Activated T-cell treated with anti-CD3 and anti-CD28 coated beads, Interleukin-2, amount 50 U/mL, for 4 hours (primary cell): ENCODE measurements around the gene ANO4. TPM values are rescaled to one million over a fixed set of nuclear protein-coding genes. Genes with fewer than 3 reads are reported as not detected.

Source experiments
- ATAC-seq, 2 donors: fragments of 200-7000 bp; cut with Tn5 transposase; one replicate each; pipeline ENCODE4 v1.10.0; 2021
- DNase-seq: peaks from one replicate; pipeline ENCODE4 v3.0.0-alpha.2; 2020
- H3K27me3 Mint-ChIP-seq: one replicate; pipeline ENCODE4 v1.8.0; 2021; ENCODE audit warnings: low read depth, mixed read lengths
- H3K36me3 Mint-ChIP-seq: one replicate; pipeline ENCODE4 v1.8.0; 2022; ENCODE audit warnings: mixed read lengths; ENCODE audit not compliant: insufficient read depth
- H3K4me1 Mint-ChIP-seq: one replicate; pipeline ENCODE4 v1.8.0; 2021; ENCODE audit warnings: low read depth, mixed read lengths
- H3K4me3 Mint-ChIP-seq: one replicate; pipeline ENCODE4 v1.8.0; 2021; ENCODE audit warnings: mild to moderate bottlenecking, moderate library complexity, mixed read lengths
- H3K9me3 Mint-ChIP-seq: one replicate; pipeline ENCODE4 v1.8.0; 2021; ENCODE audit warnings: mixed read lengths
- total RNA-seq, 3 donors: library from RNA; stranded (reverse); gene quantifications; one replicate each; pipeline ENCODE4 v1.2.1, GENCODE V29; 2021

The ANO4 gene
- total RNA-seq, 3 donors from 2014 or later: not detected

DNA sequence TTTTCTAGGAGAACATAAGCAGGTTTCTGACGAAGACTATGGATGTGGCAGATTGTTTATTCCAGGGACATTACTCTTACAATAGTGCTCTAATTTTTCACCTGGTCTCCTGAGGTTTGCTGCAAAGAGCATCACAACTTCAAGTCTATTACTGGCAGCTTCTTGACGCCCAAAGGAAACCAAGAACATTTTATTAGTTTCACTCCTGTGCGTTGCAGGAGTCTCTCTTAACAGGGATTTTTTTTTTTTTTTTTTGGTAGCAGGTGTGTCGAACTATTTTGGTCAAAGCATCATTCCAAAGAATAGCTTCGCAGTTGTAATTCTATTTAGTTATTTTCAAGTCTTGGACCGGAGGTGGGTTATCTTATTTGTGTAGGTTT is 1.2 kb downstream of the ANO4 start:
- Mint-ChIP-seq H3K4me1 (no peaks in the 10 kb centered on the region), H3K36me3 (no peaks in the 10 kb centered on the region), H3K4me3 (no peak overlapping the region), H3K9me3 (no peaks in the 10 kb centered on the region), H3K27me3 (peaks cover 9% of the 10 kb centered on the region)
- DNase-seq (no peak), ATAC-seq (no peak)

- H3K9me3 Mint-ChIP-seq: no peaks in the 10 kb centered on the region
- no peaks in the 10 kb centered on the region for H3K4me1 Mint-ChIP-seq
- DNase-seq (no peak), ATAC-seq (no peak)
- H3K36me3 Mint-ChIP-seq: no peaks in the 10 kb centered on the region
- no peak overlapping the region for H3K4me3 Mint-ChIP-seq
- H3K27me3 Mint-ChIP-seq: peaks cover 9% of the 10 kb centered on the region
These were observed 2.0 kb downstream of the ANO4 start for GRCh38 chr12:100796621-100797020.

GRCh38 chr12:100797246-100797645 is 2.7 kb downstream of the ANO4 start:
- Mint-ChIP-seq H3K27me3 (peaks cover 9% of the 10 kb centered on the region), H3K36me3 (no peaks in the 10 kb centered on the region), H3K4me3 (no peak overlapping the region), H3K9me3 (no peaks in the 10 kb centered on the region), H3K4me1 (no peaks in the 10 kb centered on the region)
- ATAC-seq (no peak), DNase-seq (no peak)

- peaks cover 9% of the 10 kb centered on the region for H3K27me3 Mint-ChIP-seq
- H3K4me3 Mint-ChIP-seq: no peak overlapping the region
- DNase-seq (no peak), ATAC-seq (no peak)
- H3K9me3 Mint-ChIP-seq: no peaks in the 10 kb centered on the region
- no peaks in the 10 kb centered on the region for H3K36me3 Mint-ChIP-seq
- H3K4me1 Mint-ChIP-seq: no peaks in the 10 kb centered on the region
These were observed 3.2 kb downstream of the ANO4 start for GRCh38 chr12:100797786-100798185.

DNA sequence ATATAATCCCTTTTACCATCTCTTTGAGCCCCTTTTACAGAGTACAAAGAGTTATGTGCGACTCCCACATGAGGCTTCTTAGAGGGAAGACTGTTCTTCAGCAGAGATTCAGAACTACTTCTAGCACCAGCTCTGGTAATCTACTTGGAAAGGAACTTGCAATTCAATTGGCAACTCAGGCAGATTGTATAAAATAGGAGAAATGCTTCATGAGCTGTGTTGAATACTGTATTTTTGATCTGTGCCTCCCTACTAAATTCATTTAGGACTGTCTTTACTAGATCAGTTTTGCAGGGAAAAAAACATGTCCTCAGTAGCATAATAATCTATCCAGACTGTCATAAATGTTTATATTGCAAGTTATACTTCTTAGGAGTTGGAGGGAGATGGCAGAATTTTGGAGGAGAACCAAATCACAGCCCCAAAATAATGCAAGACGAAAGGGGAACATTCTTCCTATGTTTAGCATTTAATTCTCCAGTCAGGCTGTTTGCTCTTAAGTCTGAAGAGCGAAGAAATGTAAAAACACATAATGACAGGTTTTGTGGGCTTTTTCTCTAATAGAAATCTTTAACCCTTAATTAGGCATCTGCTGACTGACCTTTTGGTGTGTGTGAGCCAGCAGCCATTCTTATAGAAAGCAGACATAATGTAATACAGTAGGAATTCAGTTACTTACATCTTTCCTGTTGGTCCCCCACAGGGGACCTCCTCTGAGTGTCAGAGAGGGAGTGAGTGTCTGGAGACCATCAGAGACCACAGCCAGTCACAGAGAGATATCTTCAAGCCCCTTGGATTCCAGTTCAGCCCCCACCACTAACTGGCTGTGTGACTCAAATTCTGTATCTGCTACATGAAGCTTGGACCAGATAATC is 3.9 kb downstream of the ANO4 start:
- Mint-ChIP-seq H3K36me3 (no peaks in the 10 kb centered on the region), H3K27me3 (peaks cover 9% of the 10 kb centered on the region), H3K4me1 (no peaks in the 10 kb centered on the region), H3K9me3 (no peaks in the 10 kb centered on the region), H3K4me3 (no peak overlapping the region)
- no peak for ATAC-seq
- DNase-seq: no peak

DNA sequence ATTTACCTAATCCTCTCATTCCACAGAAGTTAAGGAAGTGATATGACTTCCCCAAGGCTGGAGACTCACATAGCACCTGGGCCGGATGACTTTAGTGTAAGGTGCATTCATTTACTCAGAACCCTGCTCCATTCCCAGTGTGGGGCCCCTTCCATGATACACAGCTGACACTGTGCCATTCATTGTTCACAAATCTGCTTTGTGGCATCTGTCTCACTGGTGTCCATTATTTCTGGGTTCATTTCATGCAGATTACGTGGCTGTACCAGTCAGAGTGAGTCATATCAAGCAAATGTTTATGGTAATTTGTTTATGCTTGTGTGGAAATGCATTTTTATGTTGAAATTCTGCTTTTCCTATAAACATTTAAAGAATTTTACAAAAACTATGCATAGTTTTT is 5.2 kb downstream of the ANO4 start:
- ATAC-seq (no peak), DNase-seq (no peak)
- peaks cover 9% of the 10 kb centered on the region for H3K27me3 Mint-ChIP-seq
- no peaks in the 10 kb centered on the region for H3K36me3 Mint-ChIP-seq
- H3K4me1 Mint-ChIP-seq: no peaks in the 10 kb centered on the region
- H3K9me3 Mint-ChIP-seq: no peaks in the 10 kb centered on the region
- no peak overlapping the region for H3K4me3 Mint-ChIP-seq

DNA sequence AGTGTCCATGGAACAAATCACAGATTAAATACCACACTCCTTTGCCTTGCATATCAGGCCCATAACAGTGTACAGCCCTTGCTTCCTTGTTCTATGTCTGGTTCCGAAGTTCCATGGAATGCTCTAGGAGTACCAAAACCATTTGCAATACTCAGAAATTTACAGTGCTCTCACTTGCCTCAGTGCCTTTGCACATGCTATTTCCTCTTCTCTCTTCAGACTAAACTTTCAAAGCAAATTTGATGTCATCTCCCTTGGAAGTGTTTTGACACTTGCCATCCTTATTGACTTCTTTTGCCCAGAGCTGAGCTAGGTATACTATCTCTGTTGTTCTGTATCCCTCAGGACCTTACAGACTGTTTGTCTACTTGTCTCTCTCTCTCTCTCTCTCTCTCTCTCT is 6.1 kb downstream of the ANO4 start:
- DNase-seq (no peak), ATAC-seq (no peak)
- Mint-ChIP-seq H3K4me3 (no peak overlapping the region), H3K4me1 (no peaks in the 10 kb centered on the region), H3K36me3 (no peaks in the 10 kb centered on the region), H3K27me3 (peaks cover under 1% of the 10 kb centered on the region), H3K9me3 (peaks cover 3% of the 10 kb centered on the region)

- ATAC-seq (no peak), DNase-seq (no peak)
- Mint-ChIP-seq H3K9me3 (peaks cover 4% of the 10 kb centered on the region), H3K4me1 (no peaks in the 10 kb centered on the region), H3K27me3 (no peaks in the 10 kb centered on the region), H3K4me3 (no peak overlapping the region), H3K36me3 (no peaks in the 10 kb centered on the region)
These were observed 6.7 kb downstream of the ANO4 start for GRCh38 chr12:100801320-100801719.

DNA sequence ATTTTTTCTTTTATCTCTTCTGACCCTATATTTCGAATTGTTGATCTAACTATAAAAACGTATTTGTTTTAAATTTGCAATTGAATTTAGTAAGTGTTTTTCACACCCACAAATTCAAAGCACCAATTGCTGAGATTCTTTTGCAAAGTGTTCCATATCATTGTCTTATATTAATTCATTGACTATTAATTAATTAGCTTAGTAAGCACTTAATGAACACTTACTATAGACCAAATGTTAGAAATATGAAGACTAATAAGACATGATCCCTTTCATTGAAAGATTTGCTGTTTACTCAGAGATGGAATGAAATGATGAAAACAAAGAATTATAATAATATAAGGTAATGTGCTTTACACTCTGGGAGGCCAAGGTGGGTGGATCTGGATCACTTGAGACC is 14.2 kb downstream of the ANO4 start:
- no peaks in the 10 kb centered on the region for H3K27me3 Mint-ChIP-seq
- H3K4me1 Mint-ChIP-seq: no peaks in the 10 kb centered on the region
- DNase-seq: no peak
- H3K9me3 Mint-ChIP-seq: peaks cover 8% of the 10 kb centered on the region
- H3K36me3 Mint-ChIP-seq: no peaks in the 10 kb centered on the region
- ATAC-seq: no peak
- H3K4me3 Mint-ChIP-seq: no peak overlapping the region

GRCh38 chr12:100820314-100820713 is 25.7 kb downstream of the ANO4 start:
- peaks cover 7% of the 10 kb centered on the region for H3K9me3 Mint-ChIP-seq
- H3K4me1 Mint-ChIP-seq: no peaks in the 10 kb centered on the region
- no peak overlapping the region for H3K4me3 Mint-ChIP-seq
- no peaks in the 10 kb centered on the region for H3K36me3 Mint-ChIP-seq
- DNase-seq (no peak), ATAC-seq (no peak)
- no peaks in the 10 kb centered on the region for H3K27me3 Mint-ChIP-seq

- ATAC-seq (no peak), DNase-seq (no peak)
- H3K4me1 Mint-ChIP-seq: no peaks in the 10 kb centered on the region
- H3K36me3 Mint-ChIP-seq: no peaks in the 10 kb centered on the region
- no peaks in the 10 kb centered on the region for H3K27me3 Mint-ChIP-seq
- no peak overlapping the region for H3K4me3 Mint-ChIP-seq
- peaks cover 12% of the 10 kb centered on the region for H3K9me3 Mint-ChIP-seq
These were observed 29.4 kb downstream of the ANO4 start for GRCh38 chr12:100823963-100824362.

DNA sequence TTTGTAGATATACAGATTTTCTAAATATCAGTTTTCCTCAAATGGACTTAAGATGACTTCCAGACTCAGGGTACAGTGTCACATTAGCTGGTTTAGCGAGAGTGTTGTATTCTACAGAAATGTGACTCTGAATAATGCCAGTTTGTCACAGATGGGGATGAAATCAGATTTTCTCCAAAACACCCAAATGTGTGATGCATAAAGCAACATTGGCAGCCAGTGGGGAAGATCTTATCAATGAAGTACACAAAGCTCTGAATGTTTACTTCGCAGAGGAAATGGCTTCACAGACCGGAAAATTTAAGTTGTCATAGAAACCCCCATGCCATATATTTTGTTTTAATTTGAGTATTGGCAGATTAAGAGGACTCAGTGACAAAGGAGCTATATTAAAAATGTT is 29.9 kb downstream of the ANO4 start:
- ATAC-seq (no peak), DNase-seq (no peak)
- H3K36me3 Mint-ChIP-seq: no peaks in the 10 kb centered on the region
- H3K4me3 Mint-ChIP-seq: no peak overlapping the region
- H3K27me3 Mint-ChIP-seq: no peaks in the 10 kb centered on the region
- no peaks in the 10 kb centered on the region for H3K4me1 Mint-ChIP-seq
- peaks cover 12% of the 10 kb centered on the region for H3K9me3 Mint-ChIP-seq

DNA sequence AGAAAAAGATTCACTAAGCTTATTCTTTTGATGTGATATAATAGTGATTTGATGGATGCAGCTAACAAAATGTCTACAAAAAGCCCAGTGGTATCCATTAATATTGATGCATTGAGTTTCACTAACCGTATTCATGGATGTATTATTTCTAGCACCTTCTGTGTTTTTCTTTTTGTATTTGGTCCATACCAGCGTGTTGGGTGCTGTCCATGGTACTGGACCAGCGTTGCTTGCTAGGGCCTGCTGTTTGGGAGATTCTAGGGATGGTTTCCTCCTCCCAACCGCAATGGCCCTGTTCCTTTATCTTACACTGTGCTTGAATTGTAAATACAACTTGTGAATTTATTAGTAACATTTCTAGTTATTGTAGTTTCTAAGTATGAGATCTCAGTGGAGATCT is 31.7 kb downstream of the ANO4 start:
- no peaks in the 10 kb centered on the region for H3K4me1 Mint-ChIP-seq
- no peak overlapping the region for H3K4me3 Mint-ChIP-seq
- H3K36me3 Mint-ChIP-seq: no peaks in the 10 kb centered on the region
- ATAC-seq (no peak), DNase-seq (no peak)
- H3K27me3 Mint-ChIP-seq: no peaks in the 10 kb centered on the region
- peaks cover 9% of the 10 kb centered on the region for H3K9me3 Mint-ChIP-seq

DNA sequence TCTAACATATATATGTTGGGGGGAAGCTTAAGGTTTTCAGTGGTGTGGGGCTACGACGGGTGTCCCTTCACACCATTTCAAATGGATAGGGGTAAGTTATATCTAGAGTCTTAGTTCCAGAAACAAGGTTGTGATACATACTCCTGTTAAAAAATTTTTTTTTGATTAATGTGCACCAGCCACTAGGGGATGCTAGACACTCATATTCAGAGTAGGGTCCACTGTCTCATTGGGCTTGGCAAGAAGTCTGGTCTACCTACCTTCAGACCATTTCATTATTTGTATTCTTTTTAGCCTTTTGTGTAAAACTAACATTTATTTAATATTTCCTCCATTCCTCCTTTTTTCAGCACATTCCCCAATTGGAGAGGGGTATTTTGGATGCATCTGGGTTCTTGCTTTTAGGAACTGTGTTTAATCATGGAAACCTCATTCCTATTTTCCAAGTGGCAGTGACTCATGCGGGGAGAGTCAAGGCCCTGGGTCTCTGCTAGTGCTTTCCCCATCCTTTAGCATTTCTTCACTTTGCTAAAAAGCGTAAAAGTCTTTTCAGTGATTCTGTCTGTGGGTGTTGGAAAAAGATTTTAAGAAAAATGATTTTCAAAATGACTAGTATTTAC is 33.4 kb downstream of the ANO4 start:
- no peak for ATAC-seq
- DNase-seq: no peak
- Mint-ChIP-seq H3K36me3 (no peaks in the 10 kb centered on the region), H3K4me3 (no peak overlapping the region), H3K27me3 (no peaks in the 10 kb centered on the region), H3K9me3 (peaks cover 5% of the 10 kb centered on the region), H3K4me1 (no peaks in the 10 kb centered on the region)
